GM19239 (cell line): ENCODE results near the gene COL21A1.

ENCODE experiments used
- DNase-seq: peaks from one replicate; pipeline ENCODE4 v3.0.0; 2011; ENCODE audit warnings: low spot score; ENCODE audit not compliant: insufficient read length
- FAIRE-seq: peaks from 2 replicates; lab custom pipeline; 2011; peaks lifted over from hg19 to GRCh38; lab: Jason Lieb, UNC

Gene COL21A1

GRCh38 chr6:56247654-56248122 lies 308 bp upstream of the COL21A1 start:
- DNase-seq = no peak
- FAIRE-seq = no peak

GRCh38 chr6:56246541-56246880 lies 869 bp downstream of the COL21A1 start:
- no peak for FAIRE-seq
- no peak for DNase-seq

- no peak for FAIRE-seq
- no peak for DNase-seq
These were observed 1.5 kb downstream of the COL21A1 start for GRCh38 chr6:56245903-56246351.

GRCh38 chr6:56244528-56245253 lies 2.7 kb downstream of the COL21A1 start:
- no peak for FAIRE-seq
- DNase-seq = no peak

- FAIRE-seq (no peak), DNase-seq (no peak)
These were observed 3.3 kb downstream of the COL21A1 start for GRCh38 chr6:56244089-56244488.

GRCh38 chr6:56243518-56244070 lies 3.8 kb downstream of the COL21A1 start:
- FAIRE-seq (no peak), DNase-seq (no peak)

- DNase-seq (no peak), FAIRE-seq (no peak)
These were observed 5.0 kb downstream of the COL21A1 start for GRCh38 chr6:56242346-56242745.

- FAIRE-seq = no peak
- no peak for DNase-seq
These were observed 6.1 kb downstream of the COL21A1 start for GRCh38 chr6:56241124-56241802.

- no peak for FAIRE-seq
These were observed 9.0 kb downstream of the COL21A1 start for GRCh38 chr6:56238352-56238751.

GRCh38 chr6:56235245-56235644 lies 12.1 kb downstream of the COL21A1 start:
- no peak for FAIRE-seq
- DNase-seq = no peak

More at GRCh38 chr6:56238352-56238751, 9.0 kb downstream of the COL21A1 start:
- no peak for DNase-seq

GRCh38 chr6:56232436-56232835 lies 14.9 kb downstream of the COL21A1 start:
- FAIRE-seq = no peak

GRCh38 chr6:56231827-56232226 lies 15.6 kb downstream of the COL21A1 start:
- FAIRE-seq = no peak
- no peak for DNase-seq

More at GRCh38 chr6:56232436-56232835, 14.9 kb downstream of the COL21A1 start:
- no peak for DNase-seq

GRCh38 chr6:56230976-56231566 lies 16.3 kb downstream of the COL21A1 start:
- no peak for FAIRE-seq

GRCh38 chr6:56227071-56227879 lies 20.1 kb downstream of the COL21A1 start:
- no peak for FAIRE-seq

More at GRCh38 chr6:56230976-56231566, 16.3 kb downstream of the COL21A1 start:
- no peak for DNase-seq

GRCh38 chr6:56223995-56224394 lies 23.4 kb downstream of the COL21A1 start:
- DNase-seq (no peak), FAIRE-seq (no peak)

More at GRCh38 chr6:56227071-56227879, 20.1 kb downstream of the COL21A1 start:
- no peak for DNase-seq

GRCh38 chr6:56222499-56222898 lies 24.9 kb downstream of the COL21A1 start:
- no peak for DNase-seq
- no peak for FAIRE-seq

GRCh38 chr6:56220078-56220477 lies 27.3 kb downstream of the COL21A1 start:
- FAIRE-seq (no peak), DNase-seq (no peak)

- FAIRE-seq (no peak), DNase-seq (no peak)
These were observed 32.7 kb downstream of the COL21A1 start for GRCh38 chr6:56214703-56215101.

- no peak for FAIRE-seq
- no peak for DNase-seq
These were observed 33.2 kb downstream of the COL21A1 start for GRCh38 chr6:56214041-56214702.
